ENCODE data around the gene TIFAB. TPM values are rescaled to one million over a fixed set of nuclear protein-coding genes. Genes with fewer than 3 reads are reported as not detected.

The TIFAB gene
- polyA plus RNA-seq, 3 donors: 0.04 to 0.23 (median 0.16) TPM

- DNase-seq: no peak
Measured at GRCh38 chr5:135460246-135461033, 8.3 kb upstream of the TIFAB start.

- DNase-seq: no peak
Measured at GRCh38 chr5:135458921-135459331, 6.8 kb upstream of the TIFAB start.

GRCh38 chr5:135458356-135458755 is 6.2 kb upstream of the TIFAB start:
- no peak for DNase-seq

- peak; percentile 51 for DNase-seq
Measured at GRCh38 chr5:135457424-135458071, 5.4 kb upstream of the TIFAB start.

- no peak for DNase-seq
Measured at GRCh38 chr5:135456238-135457099, 4.3 kb upstream of the TIFAB start.

- DNase-seq: no peak
Measured at GRCh38 chr5:135455876-135456237, 3.7 kb upstream of the TIFAB start.

DNA sequence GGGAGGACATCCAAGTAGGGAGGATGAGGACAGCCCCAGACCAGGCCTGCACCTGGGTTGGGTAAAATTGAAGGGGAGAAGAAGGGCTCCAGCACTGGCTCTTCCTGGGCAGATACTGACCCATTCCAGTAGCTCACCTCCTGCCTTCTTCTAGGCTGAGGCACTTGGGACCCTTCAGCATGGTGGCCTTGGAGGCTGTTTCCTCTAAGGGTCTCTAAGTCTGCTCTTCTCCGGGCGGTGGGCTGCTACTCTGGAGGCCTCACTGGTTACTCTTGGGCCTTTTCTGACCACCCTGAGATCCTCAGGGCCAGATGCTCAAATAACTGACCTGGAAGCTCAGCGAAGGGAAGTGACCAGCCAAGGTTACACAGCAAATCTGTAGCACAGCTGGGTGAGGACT is 2.8 kb upstream of the TIFAB start:
- no peak for DNase-seq

DNA sequence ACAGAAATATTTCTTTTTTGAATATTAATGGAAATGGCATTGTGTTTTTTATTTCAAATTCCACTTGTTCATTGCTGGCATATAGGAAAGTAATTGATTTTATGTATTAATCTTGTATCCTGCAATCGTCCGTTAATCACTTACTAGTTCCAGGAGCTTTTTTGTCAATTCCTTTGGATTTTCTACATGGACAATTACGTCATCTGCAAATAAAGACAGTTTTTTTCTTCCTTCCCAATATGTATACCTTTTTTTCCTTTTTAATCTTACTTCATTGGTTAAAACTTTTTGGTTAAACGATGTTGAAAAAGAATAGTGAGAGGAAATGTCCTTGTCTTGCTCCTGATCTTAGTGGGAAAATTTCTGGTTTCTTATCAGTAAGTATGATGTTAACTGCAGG is 1.5 kb upstream of the TIFAB start:
- DNase-seq: no peak

DNA sequence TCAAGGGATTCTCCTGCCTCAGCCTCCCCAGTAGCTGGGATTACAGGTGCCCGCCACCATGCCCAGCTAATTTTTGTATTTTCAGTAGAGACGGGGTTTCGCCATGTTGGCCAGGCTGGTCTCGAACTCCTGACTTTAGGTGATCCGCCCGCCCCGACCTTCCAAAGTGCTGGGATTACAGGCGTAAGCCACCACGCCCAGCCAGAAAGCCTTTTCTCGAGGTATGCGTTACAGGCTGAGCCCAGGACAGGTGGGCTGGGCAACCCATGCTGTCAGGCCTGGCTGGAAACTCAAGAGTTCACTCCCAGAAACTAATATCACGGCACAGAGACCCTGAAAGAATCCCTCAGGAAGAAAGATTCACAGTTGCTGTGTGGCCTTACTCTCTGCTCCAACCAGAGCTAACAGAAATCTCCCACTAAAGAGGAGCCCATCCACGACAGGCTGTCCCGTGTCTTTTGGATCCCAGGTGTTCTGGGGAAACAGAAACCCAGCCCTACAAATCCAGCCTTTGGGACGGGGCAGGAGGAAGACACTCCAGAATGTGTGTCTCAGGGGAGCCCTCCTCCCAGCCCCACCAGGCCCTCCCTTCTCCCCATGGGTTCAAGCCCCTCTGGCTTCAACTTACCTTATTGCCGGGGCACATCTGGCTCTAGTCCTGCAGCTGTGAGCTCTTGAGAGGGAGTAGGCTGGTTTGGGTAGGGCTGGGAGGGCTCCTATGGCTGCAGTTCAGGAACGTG is 400 bp downstream of the TIFAB start:
- DNase-seq: no peak

DNA sequence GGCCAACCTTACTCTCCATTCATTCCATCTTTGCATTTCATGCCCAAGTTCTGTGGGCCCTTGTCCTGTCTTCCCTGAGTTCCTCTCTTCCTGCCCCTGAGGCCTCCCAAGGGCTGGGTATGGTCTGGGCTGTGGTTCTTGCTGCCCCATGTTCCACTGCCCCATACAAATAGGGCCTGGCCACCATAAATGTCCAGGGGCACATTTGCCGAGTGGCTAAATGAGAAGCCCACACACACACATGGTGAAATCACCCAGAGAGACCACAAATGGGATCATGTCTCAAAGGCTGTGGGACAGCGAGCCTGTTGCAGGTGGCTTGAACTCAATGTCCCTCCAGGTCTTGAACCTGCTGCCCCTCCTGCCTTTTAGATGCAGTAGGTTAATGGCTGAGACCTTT is 1.2 kb downstream of the TIFAB start:
- no peak for DNase-seq

DNA sequence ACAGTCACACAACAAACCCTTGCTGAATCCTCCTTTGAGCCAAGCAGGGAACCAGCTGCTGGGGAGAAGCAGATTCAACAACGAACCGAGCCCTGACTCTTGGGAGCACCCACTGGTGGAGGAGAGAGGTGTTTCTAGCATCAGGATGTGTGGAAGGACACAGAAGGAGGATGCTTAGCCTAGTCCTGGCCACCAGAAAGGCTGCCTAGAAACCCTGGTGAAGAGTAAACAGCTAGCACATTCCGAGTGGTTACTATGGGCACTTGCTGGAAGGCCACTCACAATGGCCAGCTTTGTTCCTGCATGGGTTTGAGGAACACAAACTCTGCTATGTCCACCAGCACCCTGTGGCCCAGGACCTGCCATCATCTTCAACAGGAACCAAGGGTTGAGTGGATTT is 1.8 kb downstream of the TIFAB start:
- DNase-seq: no peak

GRCh38 chr5:135449644-135450043 is 2.5 kb downstream of the TIFAB start:
- DNase-seq: no peak

DNA sequence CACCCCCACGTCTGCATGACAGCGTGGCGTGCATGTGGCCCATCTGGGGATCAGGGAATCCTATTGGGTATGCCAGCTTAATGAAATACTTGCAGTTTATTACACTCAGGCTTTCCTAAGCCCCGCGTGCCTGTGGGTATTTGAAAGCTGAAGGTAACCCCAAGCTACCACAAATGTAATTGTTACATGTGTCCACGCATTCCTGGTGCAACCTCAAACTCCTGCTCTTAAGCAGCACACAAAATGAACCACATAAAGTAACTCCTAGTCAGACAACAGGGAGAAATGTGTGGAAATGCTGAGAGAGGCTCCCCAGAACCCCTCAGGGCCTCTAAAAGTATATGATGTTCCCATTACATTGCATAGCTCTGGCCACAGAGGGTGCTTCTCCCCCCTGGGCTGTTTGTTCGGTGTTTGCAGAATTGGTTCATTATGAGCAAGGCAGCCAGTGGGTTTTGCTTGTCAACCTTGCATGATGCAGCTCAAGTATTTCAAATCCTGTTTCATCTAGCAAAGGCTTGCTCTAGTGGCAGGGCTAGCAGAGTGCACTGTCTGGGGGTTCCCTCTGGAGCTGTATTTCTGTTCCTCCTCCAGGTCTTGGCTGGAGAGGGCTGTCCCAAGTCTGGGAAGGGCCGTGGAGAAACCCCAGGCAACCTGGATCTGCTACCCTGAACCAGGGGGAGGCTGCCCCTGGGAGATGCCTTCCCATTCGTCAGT is 3.2 kb downstream of the TIFAB start:
- DNase-seq: no peak

DNA sequence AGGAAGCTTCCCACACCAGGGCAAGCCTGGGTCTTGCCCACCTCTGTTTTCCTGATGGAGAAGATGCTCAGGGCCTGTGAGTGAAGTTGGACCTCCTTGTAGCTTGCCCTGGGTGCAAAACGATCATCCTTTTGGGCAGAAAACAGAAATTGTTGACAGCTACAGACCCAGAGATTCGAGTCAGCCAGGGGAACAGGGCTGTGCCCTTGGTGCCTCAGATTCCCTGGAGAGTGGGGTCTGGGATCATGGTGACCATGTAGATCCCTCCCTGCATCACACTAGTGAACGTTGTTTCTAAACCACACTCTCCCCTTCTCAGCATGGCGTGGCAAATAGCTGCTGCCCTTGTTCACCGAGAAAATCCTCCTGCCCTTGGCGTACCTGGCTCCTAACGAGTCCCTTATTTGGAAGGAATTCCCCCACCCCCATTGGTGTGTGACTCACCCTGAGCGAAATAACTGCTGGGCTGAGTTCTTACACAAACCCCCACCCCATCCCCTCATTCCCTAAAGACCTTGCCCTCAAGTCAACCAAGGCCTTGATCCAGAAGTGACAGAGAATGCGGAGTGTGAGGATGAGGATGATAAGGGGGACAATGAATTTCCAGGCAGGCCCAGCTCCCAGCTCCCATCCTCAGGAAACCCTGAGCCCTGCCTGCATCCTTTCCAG is 3.9 kb downstream of the TIFAB start:
- no peak for DNase-seq

GRCh38 chr5:135447298-135447929 is 4.7 kb downstream of the TIFAB start, which contains the start of gene DCANP1:
Gene DCANP1 (minus strand): TSS chr5:135447348. CDS start chr5:135447108, 240 bp downstream.
- DNase-seq: no peak

DNA sequence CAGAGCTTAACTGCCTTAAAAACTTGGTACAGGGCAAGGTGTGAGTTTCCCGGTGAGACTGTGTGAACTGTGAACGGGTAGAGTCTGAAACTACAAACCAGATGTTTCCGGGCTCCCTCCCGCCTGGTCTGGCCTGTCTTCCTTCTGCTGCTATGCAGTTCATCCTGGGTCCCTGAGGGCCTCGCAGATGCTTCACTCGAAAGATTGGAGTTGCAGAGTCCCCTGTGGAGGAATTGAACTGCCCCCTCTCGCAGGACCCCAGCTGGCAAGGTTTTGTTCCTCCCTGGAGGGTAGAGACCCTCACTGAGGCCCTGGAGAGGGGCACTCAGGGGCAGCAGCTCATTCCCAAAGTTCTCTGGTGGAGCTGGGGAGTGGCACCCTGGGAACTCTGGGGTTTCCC is 5.5 kb downstream of the TIFAB start:
- DNase-seq: no peak

GRCh38 chr5:135446206-135446605 is 5.9 kb downstream of the TIFAB start:
- DNase-seq: no peak

DNA sequence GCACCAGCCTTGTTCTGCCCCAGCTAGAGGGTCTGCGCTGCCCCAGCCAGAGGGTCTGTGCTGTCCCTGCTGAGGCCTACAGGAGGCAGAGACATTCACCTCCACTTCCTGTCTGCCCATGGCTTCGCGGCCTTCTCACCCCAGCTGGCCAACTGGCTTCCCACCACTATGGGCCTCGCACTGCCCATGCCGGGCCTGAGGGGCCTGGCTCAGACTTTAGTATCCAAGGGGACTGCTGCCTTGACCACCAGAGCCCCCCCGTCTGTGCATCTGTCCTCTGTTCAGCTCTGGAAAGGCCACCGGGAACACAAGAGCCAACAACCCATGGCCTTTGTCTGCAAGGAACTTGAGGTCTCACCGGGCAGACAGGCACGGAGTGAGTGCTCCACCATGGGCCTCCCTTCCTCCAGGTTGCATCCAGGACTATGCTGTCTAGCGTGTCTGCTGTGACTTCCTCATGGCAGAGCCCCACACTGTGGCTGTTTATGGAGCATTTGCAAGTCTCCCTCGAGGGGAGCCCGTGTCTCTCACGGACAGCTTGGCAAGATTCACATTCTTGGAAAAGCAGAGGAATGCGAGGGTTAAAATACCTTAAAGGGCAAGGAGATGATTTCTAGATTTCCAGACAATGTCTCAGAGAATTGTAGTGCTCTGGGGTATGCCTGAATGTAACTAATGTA is 6.7 kb downstream of the TIFAB start:
- DNase-seq: no peak

DNA sequence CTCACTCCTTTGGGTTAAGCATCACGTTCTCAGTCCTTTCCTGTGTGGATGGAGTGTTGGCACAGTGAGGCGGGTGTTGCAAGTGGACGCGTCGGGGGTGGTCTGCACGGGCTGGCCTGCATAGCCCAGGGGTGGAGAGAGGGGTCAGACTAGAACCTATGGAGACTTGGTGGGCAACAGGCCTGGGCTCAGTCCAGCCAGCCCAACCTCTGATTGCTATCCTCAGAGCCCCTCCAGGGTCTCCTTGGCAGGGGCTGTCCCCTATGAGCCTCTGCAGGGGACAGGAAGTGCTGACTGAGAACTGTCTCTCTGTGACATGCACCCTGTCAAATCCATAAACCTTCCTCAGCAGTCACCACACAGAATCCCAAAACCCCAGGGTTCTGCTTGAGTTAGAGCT is 7.3 kb downstream of the TIFAB start:
- no peak for DNase-seq

DNA sequence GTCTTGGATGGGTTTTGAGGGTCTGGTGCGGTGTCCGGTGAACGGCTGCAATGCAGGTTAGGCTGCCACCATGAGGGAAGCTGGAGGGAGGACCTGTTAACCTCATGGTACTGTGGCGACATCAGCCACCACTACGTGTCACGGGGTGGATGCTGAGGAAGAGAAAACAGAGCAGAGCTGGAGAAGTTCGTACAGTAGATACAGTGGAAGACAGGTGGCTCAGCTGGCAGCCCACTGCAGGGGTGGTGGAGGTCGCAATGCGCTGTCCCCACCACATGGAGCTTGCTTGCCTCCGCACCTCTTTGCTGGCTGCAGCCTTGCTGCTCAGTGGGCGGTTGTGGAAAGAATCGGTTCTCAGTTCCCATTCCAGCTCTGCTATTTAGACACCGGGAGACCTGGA is 7.8 kb downstream of the TIFAB start:
- DNase-seq: no peak
